Lower leg skin (tissue), 4 donors: Measurements from ENCODE around the gene KCNK3. TPM values are rescaled to one million over a fixed set of nuclear protein-coding genes. Genes with fewer than 3 reads are reported as not detected.

Experiments used
- DNase-seq, 2 donors: peaks; one replicate each; pipeline ENCODE4 v3.0.0-alpha.2; 2019; ENCODE audit warnings: low spot score in 2 of 2
- H3K4me3 ChIP-seq: fragments of 200-600 bp; sonication (generic); 2 replicates; pipeline ENCODE4 v1.5.1; 2017; ENCODE audit warnings: mild to moderate bottlenecking, low read depth; ENCODE audit not compliant: poor library complexity, severe bottlenecking
- CTCF ChIP-seq, 3 donors: fragments of 450-650 bp; IDR thresholded peaks; one replicate each; pipeline ENCODE4 v1.5.1; 2016; ENCODE audit warnings: antibody characterized with exemption in 3 of 3, mild to moderate bottlenecking in 3 of 3, moderate library complexity in 2 of 3
- POLR2A ChIP-seq, 2 donors: fragments of 450-650 bp; IDR thresholded peaks; one replicate each; pipeline ENCODE4 v1.6.1; 2016 to 2017; ENCODE audit warnings: antibody characterized with exemption in 2 of 2, mild to moderate bottlenecking in 1 of 2, moderate library complexity in 1 of 2
- WGBS, 2 donors: methylation state at CpG; one replicate each; pipeline ENCODE4 v1.1.5; 2018; 5-methylcytosine and 5-hydroxymethylcytosine counted together
- intact Hi-C: fragments of 100-400 bp; cut with DNase I; formaldehyde crosslinking; loops from one replicate; pipeline ENCODE4 v1.15.0; 2023; ENCODE audit warnings: low total_unique reads
- total RNA-seq, 4 donors: library from RNA; depleted of rRNA; stranded (reverse); fragments of >200 nt; gene quantifications; one replicate each; pipeline ENCODE4 v1.1.0, GENCODE V29; 2016

Gene KCNK3
- total RNA-seq, 4 donors from 2014 or later: 0.42 to 3.1 (median 0.69) TPM; not detected in 1

- WGBS, 2 donors: 14 to 15% methylated on average over 3 of the region's 3 CpGs
- peak overlapping the region; percentile 87 for H3K4me3 ChIP-seq
- TF ChIP-seq POLR2A (IDR thresholded peaks at IDR 0.05) (no peak), CTCF (IDR thresholded peaks at IDR 0.05) (no peak)
- DNase-seq: no peak
- intact Hi-C loops: no loop called here
Measured at GRCh38 chr2:26764906-26765305, 72.4 kb downstream of the KCNK3 start.

GRCh38 chr2:26765475-26766200 is 73.1 kb downstream of the KCNK3 start:
- DNase-seq: no peak
- intact Hi-C loops: no loop called here
- H3K4me3 ChIP-seq: no peak overlapping the region
- TF ChIP-seq CTCF (IDR thresholded peaks at IDR 0.05) (no peak), POLR2A (IDR thresholded peaks at IDR 0.05) (no peak)
- 58 to 61% methylated on average over 10 of the region's 10 CpGs for WGBS, 2 donors

GRCh38 chr2:26767129-26767528 is 74.6 kb downstream of the KCNK3 start:
- H3K4me3 ChIP-seq: no peak overlapping the region
- no peak for TF ChIP-seq CTCF (IDR thresholded peaks at IDR 0.05)
- TF ChIP-seq POLR2A (IDR thresholded peaks at IDR 0.05): no peak
- DNase-seq: no peak
- intact Hi-C loops: no loop called here
- 33 to 57% methylated on average over 5 of the region's 5 CpGs for WGBS, 2 donors

- no peak for TF ChIP-seq CTCF (IDR thresholded peaks at IDR 0.05)
- WGBS, 2 donors: 85% methylated on average over 5 of the region's 5 CpGs
- DNase-seq: no peak
- intact Hi-C loops: no loop called here
- no peak overlapping the region for H3K4me3 ChIP-seq
Measured at GRCh38 chr2:26767894-26768487, 75.5 kb downstream of the KCNK3 start.

- DNase-seq: no peak
- WGBS, 2 donors: 92 to 96% methylated on average over 3 of the region's 3 CpGs
- intact Hi-C loops: no loop called here
- H3K4me3 ChIP-seq: no peak overlapping the region
- no peak for TF ChIP-seq CTCF (IDR thresholded peaks at IDR 0.05)
- no peak for TF ChIP-seq POLR2A (IDR thresholded peaks at IDR 0.05)
Measured at GRCh38 chr2:26768759-26769088, 76.2 kb downstream of the KCNK3 start.
